Gastroesophageal sphincter (tissue), 4 donors: Measurements from ENCODE around the gene MCC. TPM values are rescaled to one million over a fixed set of nuclear protein-coding genes. Genes with fewer than 3 reads are reported as not detected.

Source experiments
- ATAC-seq: fragments of 150-250 bp; one replicate; pipeline ENCODE4 v1.9.1; 2016; ENCODE audit warnings: mild to moderate bottlenecking, moderate library complexity
- H3K27ac ChIP-seq, 4 donors: fragments of 200-600 bp; sonication (generic) in 3 of 4; 1 replicate in 3 of 4; 2 replicates in 1 of 4; pipeline ENCODE4 v1.5.1; 2016 to 2019
- H3K27me3 ChIP-seq: fragments of 200-600 bp; sonication (generic); one replicate; pipeline ENCODE4 v1.5.1; 2019
- H3K36me3 ChIP-seq, 2 donors: fragments of 200-600 bp; sonication (generic); one replicate each; pipeline ENCODE4 v1.5.1; 2019; ENCODE audit warnings: control low read depth in 1 of 2
- H3K4me1 ChIP-seq, 3 donors: fragments of 200-600 bp; sonication (generic); 1 replicate in 2 of 3; 2 replicates in 1 of 3; pipeline ENCODE4 v1.5.1; 2016 to 2019; ENCODE audit warnings: control low read depth in 2 of 3
- H3K4me3 ChIP-seq, 2 donors: fragments of 200-600 bp; sonication (generic); one replicate each; pipeline ENCODE4 v1.5.1; 2019; ENCODE audit warnings: mild to moderate bottlenecking in 1 of 2, moderate library complexity in 1 of 2
- H3K9me3 ChIP-seq, 3 donors: fragments of 200-600 bp; sonication (generic); one replicate each; pipeline ENCODE4 v1.5.1; 2017 to 2019; ENCODE audit warnings: control low read depth in 2 of 3
- CTCF ChIP-seq, 4 experiments: fragments of 200-600 bp in 2 of 4; fragments of 450-650 bp in 2 of 4; sonication (generic) in 1 of 4; IDR thresholded peaks; one replicate each; pipeline ENCODE4 v1.5.1; 2017 to 2019; ENCODE audit warnings: antibody characterized with exemption in 4 of 4, mild to moderate bottlenecking in 2 of 4, moderate library complexity in 2 of 4
- EP300 ChIP-seq: sonication (generic); formaldehyde crosslinking; IDR thresholded peaks from one replicate; pipeline ENCODE4 v1.6.1; 2017; ENCODE audit warnings: antibody characterized with exemption, mild to moderate bottlenecking
- POLR2A ChIP-seq, 2 donors: fragments of 450-650 bp; IDR thresholded peaks; one replicate each; pipeline ENCODE4 v1.6.1; 2017; ENCODE audit warnings: antibody characterized with exemption in 2 of 2, mild to moderate bottlenecking in 2 of 2, moderate library complexity in 1 of 2
- POLR2AphosphoS5 ChIP-seq: sonication (generic); formaldehyde crosslinking; IDR thresholded peaks from one replicate; pipeline ENCODE4 v1.6.1; 2017; ENCODE audit warnings: antibody characterized with exemption
- WGBS, 2 donors: methylation state at CpG; one replicate each; pipeline ENCODE4 v1.1.5; 2018; ENCODE audit warnings: low coverage in 1 of 2; 5-methylcytosine and 5-hydroxymethylcytosine counted together
- total RNA-seq, 4 donors: library from RNA; depleted of rRNA; stranded (reverse); fragments of >200 nt; gene quantifications; one replicate each; pipeline ENCODE4 v1.1.0, GENCODE V29; 2016

MCC gene
- total RNA-seq, 4 donors from 2014 or later = 20.5 to 28.7 (median 23.5) TPM

GRCh38 chr5:113067635-113068344 is 420.5 kb downstream of the MCC start:
- no peak overlapping the region for H3K4me3 ChIP-seq
- no peak for ATAC-seq
- peaks cover 0 to 72% of the 10 kb centered on the region in 2 donors for H3K36me3 ChIP-seq
- no peaks in the 10 kb centered on the region for H3K9me3 ChIP-seq
- TF ChIP-seq CTCF (IDR thresholded peaks at IDR 0.05) (no peak), POLR2AphosphoS5 (no peak), POLR2A (IDR thresholded peaks at IDR 0.05) (no peak), EP300 (no peak)
- H3K4me1 ChIP-seq = no peaks in the 10 kb centered on the region
- H3K27me3 ChIP-seq = no peaks in the 10 kb centered on the region
- 77 to 87% methylated on average over 9 of the region's 19 CpGs for WGBS, 2 donors
- H3K27ac ChIP-seq = no peak overlapping the region

- Histone ChIP-seq H3K4me3 (no peak overlapping the region), H3K36me3 (peaks cover 0 to 68% of the 10 kb centered on the region in 2 donors), H3K4me1 (no peaks in the 10 kb centered on the region), H3K27ac (no peak overlapping the region), H3K27me3 (no peaks in the 10 kb centered on the region), H3K9me3 (no peaks in the 10 kb centered on the region)
- ATAC-seq = no peak
- TF ChIP-seq POLR2AphosphoS5 = no peak
- TF ChIP-seq CTCF (IDR thresholded peaks at IDR 0.05) = no peak
- no peak for TF ChIP-seq POLR2A (IDR thresholded peaks at IDR 0.05)
- no peak for TF ChIP-seq EP300
- 80 to 91% methylated on average over 1 to 2 of the region's 2 CpGs for WGBS, 2 donors
Observed at GRCh38 chr5:113065626-113066025, 422.6 kb downstream of the MCC start.

DNA sequence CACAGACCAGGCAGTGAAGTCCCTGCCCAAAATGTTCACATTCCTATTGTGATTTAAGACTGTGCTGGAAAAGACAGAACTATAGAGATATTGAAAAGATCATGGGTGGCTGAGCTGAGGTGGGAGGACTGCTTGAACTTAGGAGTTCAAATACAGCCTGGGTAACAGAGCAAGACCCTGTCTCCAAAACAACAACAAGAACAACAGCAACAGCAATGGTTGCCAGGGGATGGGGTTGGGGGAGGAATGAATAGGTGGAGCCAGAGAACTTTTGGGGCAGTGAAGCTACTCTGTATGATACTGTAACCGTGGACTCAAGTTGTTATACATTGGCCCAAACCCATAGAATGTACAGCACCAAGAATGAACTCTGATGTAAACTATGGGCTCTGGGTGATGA is 423.4 kb downstream of the MCC start:
- ATAC-seq = no peak
- 91 to 100% methylated on average over 1 of the region's 1 CpG for WGBS, 2 donors
- H3K9me3 ChIP-seq = no peaks in the 10 kb centered on the region
- H3K27ac ChIP-seq = no peak overlapping the region
- H3K27me3 ChIP-seq = no peaks in the 10 kb centered on the region
- peaks cover 0 to 1% (median 0%) of the 10 kb centered on the region in 3 donors for H3K4me1 ChIP-seq
- peaks cover 0 to 64% of the 10 kb centered on the region in 2 donors for H3K36me3 ChIP-seq
- TF ChIP-seq POLR2A (IDR thresholded peaks at IDR 0.05) = no peak
- TF ChIP-seq EP300 = no peak
- no peak for TF ChIP-seq POLR2AphosphoS5
- TF ChIP-seq CTCF (IDR thresholded peaks at IDR 0.05) = no peak
- H3K4me3 ChIP-seq = no peak overlapping the region

GRCh38 chr5:113063927-113064326 is 424.3 kb downstream of the MCC start:
- peaks cover 0 to 58% of the 10 kb centered on the region in 2 donors for H3K36me3 ChIP-seq
- no peaks in the 10 kb centered on the region for H3K9me3 ChIP-seq
- no peak for TF ChIP-seq POLR2A (IDR thresholded peaks at IDR 0.05)
- TF ChIP-seq POLR2AphosphoS5 = no peak
- no peak for TF ChIP-seq CTCF (IDR thresholded peaks at IDR 0.05)
- TF ChIP-seq EP300 = no peak
- H3K4me1 ChIP-seq = peaks cover 0 to 10% (median 0%) of the 10 kb centered on the region in 3 donors
- no peaks in the 10 kb centered on the region for H3K27me3 ChIP-seq
- no peak overlapping the region for H3K27ac ChIP-seq
- 86% methylated on average over 6 of the region's 12 CpGs; no CpG with 5 or more reads in 1 of the 2 donors for WGBS, 2 donors
- ATAC-seq = no peak
- H3K4me3 ChIP-seq = no peak overlapping the region

- no peak overlapping the region for H3K27ac ChIP-seq
- TF ChIP-seq POLR2A (IDR thresholded peaks at IDR 0.05) (no peak), EP300 (no peak), POLR2AphosphoS5 (no peak), CTCF (IDR thresholded peaks at IDR 0.05) (no peak)
- no peak overlapping the region for H3K4me3 ChIP-seq
- H3K36me3 ChIP-seq = peaks cover 0 to 48% of the 10 kb centered on the region in 2 donors
- no peaks in the 10 kb centered on the region for H3K9me3 ChIP-seq
- WGBS, 2 donors = 89 to 95% methylated on average over 6 of the region's 6 CpGs
- ATAC-seq = no peak
- H3K27me3 ChIP-seq = no peaks in the 10 kb centered on the region
- H3K4me1 ChIP-seq = peaks cover 0 to 17% (median 0%) of the 10 kb centered on the region in 3 donors
Observed at GRCh38 chr5:113062869-113063508, 425.3 kb downstream of the MCC start.
